Stimulated activated CD8-positive, alpha-beta memory T cell treated with anti-CD3 and anti-CD28 coated beads, Interleukin-15, amount 100 ng/mL, for 24 hours (primary cell): ENCODE data around the gene TACR1.
"Not testable (repeated sequence)": the region's sequence is repeated elsewhere in the genome, so short reads cannot be mapped to it uniquely, and the experiment has no call there.

Experiments used
- DNase-seq: peaks from one replicate; pipeline ENCODE4 v3.0.0-alpha.2; 2020; ENCODE audit warnings: low read depth

TACR1 gene

DNA sequence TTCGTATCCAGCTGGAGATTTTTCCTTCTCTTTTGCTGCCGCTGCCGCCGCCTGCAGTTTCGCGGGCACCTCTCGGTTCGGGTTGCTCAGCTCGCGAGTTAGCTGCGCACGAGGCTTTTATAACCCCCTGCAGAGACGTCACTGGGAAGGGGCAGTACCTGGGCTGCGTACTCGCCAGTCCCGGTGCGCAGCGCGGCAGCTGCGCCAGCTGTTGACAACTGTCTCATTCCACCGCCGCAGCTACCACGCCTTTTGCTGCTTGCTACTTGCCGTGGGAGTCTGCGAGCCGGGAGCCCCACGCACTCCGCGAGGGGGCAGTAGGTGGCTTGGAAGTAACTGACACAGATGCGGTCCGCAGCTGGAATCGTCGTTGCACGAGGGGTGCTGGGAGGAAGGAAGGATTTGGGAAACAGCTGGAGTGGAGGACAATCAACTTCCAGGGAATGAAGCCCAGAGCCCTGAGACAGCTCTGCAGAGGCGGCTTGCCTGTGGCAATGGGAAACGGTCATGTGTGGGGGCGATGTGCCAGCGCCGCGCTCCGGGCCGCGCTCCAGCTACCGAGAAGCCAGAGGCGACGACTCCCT is at the start of gene TACR1:
TACR1 (minus strand) TSS at position 93 of the 584 bp plus-strand sequence. CDS start 586 bp downstream, outside the sequence.
- no peak for DNase-seq

DNA sequence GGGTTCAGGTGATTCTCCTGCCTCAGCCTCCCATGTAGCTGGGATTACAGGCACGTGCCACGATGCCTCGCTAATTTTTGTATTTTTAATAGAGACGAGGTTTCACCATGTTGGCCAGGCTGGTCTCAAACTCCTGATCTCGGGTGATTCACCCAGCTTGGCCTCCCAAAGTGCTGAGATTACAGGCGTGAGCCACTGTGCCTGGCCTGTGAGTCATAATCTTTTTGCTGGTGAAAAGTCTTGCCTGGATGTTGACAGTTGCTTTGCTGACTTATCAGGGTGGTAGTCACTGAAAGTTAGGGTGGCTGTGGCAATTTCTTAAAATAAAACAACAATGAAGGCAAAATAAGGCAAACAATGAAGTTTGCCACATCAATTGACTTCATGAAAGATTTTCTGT is 49.3 kb upstream of the TACR1 start:
- DNase-seq, result not testable (repeated sequence)

GRCh38 chr2:75246441-75247167 is 47.3 kb upstream of the TACR1 start:
- no peak for DNase-seq

DNA sequence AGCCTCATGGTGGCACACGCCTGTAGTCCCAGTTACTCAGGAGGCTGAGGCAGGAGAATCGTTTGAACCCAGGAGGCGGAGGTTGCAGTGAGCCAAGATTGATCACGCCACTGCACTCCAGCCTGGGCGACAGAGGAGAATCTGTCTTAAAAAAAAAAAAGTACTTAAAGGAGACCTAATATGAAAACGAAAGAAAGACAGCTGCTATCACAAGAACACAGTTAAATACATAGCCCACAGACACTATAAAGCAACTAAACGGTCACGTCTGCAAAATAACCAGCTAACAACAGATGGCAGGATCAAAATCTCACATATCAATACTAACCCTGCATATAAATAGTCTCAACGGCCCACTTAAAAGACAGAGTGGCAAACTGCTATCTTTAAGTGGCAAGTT is 43.9 kb upstream of the TACR1 start:
- DNase-seq, result no peak

- no peak for DNase-seq
These were observed 42.4 kb upstream of the TACR1 start for GRCh38 chr2:75241696-75242095.

- DNase-seq, result no peak
These were observed 39.5 kb upstream of the TACR1 start for GRCh38 chr2:75238670-75239330.

DNA sequence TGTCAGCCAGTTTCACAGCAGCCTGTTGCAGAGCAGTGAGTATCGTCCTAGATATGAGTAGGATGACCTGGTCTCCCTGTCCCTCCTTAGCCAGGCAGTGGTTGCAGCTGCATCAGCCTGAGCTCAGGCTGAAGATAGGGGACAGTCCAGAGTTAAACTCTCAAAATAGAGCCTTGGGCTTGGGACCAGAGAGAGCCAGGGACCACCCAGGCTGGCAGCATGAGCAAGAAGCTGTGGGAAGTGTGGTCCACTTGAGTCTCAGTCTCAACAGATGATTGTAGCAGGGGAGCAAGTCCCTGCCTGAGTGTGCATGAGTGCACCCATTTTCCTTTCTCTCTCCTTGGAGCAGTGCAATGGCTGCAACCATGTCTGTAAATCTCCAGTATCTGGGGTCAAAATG is 38.0 kb upstream of the TACR1 start:
- DNase-seq, result no peak

DNA sequence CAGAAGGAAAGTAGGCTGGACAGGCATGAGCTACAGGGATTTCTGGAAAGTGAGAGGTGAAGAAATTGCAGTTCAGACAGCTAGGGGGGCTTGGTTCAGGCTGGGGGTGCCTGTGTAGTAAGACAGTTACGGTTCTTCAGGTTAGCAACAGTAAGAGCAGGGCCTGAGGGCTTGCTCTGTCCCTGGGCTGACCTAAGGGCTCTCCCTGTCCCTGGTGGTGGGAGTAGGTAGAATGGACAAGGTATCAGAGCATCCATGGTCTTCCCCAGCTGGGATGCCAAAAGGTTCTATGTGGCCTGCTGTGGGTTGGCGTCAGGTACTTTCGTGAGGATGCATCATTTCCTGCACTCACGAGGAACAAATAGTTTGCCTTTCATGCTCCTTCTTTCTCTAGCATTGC is 34.6 kb upstream of the TACR1 start:
- no peak for DNase-seq

GRCh38 chr2:75226617-75227016 is 27.3 kb upstream of the TACR1 start:
- DNase-seq, result no peak

GRCh38 chr2:75226099-75226498 is 26.8 kb upstream of the TACR1 start:
- DNase-seq, result no peak

DNA sequence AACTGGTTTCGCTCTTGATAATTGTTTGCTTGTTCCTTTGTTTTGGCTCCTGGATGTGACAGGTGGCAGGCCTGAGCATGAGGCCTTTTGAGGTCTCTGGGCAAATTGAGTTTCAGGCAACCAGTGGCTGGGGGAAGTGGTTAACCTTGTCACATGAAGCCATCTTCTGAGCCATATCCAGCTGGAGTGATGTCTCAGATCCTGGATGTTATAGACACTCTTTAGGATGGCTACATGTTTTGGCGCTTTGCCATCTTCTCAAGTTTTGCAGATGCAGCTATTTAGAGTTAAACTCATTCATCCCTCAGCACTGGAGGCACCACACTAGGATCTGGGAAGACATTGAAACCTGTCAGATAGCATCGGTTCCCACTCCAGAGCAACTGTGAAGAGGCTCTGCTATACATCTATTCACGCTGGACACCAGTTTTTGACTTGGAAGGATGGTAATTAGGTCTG is 25.3 kb upstream of the TACR1 start:
- no peak for DNase-seq

GRCh38 chr2:75222527-75222926 is 23.2 kb upstream of the TACR1 start:
- DNase-seq, result no peak

- DNase-seq, result no peak
These were observed 22.5 kb upstream of the TACR1 start for GRCh38 chr2:75221862-75222261.

- DNase-seq, result not testable (repeated sequence)
These were observed 19.9 kb upstream of the TACR1 start for GRCh38 chr2:75219213-75219612.

DNA sequence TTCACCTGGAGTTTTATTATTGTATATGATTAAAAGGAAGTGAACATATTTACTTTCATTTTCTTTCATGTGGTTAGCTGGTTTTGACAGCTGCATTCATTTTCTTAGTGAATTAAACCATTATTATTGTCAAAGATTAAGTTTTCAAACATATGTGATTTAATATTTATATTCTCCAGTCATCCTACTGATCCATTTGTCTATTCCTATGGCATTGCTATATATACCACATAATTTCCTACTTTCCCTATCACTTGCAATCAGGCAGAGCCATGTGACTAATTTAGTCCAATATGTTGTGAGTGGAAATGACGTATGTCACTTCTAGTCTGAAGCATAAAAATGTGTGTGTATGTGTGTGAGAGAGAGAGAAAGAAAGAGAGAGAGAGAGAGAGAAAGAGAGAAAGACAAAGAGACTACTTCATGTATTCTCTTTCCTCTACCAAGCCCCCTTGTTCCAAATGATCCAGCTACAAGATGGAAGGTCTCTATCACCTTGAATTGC is 12.0 kb upstream of the TACR1 start:
- DNase-seq, result no peak

GRCh38 chr2:75210409-75210808 is 11.1 kb upstream of the TACR1 start:
- no peak for DNase-seq

GRCh38 chr2:75208738-75209137 is 9.4 kb upstream of the TACR1 start:
- DNase-seq, result no peak

GRCh38 chr2:75204833-75205232 is 5.5 kb upstream of the TACR1 start:
- DNase-seq, result no peak

DNA sequence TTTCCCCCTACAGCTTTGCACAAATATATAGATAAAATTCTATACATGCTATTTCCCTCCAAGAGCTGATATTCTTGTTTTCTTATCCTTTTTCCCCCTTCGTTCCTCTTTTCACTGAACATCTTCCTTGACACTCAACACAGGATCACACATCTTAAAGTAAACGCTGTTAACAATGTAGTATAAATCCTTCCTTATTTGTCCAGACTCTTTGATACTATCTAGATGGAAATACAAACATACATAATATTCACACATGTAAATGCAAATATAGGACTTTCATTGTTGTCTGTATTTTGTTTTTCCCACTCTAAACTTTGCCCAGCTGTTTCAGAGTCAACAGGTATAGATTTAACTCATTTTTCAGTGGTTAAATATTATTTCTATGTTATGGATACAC is 3.0 kb upstream of the TACR1 start:
- no peak for DNase-seq

DNA sequence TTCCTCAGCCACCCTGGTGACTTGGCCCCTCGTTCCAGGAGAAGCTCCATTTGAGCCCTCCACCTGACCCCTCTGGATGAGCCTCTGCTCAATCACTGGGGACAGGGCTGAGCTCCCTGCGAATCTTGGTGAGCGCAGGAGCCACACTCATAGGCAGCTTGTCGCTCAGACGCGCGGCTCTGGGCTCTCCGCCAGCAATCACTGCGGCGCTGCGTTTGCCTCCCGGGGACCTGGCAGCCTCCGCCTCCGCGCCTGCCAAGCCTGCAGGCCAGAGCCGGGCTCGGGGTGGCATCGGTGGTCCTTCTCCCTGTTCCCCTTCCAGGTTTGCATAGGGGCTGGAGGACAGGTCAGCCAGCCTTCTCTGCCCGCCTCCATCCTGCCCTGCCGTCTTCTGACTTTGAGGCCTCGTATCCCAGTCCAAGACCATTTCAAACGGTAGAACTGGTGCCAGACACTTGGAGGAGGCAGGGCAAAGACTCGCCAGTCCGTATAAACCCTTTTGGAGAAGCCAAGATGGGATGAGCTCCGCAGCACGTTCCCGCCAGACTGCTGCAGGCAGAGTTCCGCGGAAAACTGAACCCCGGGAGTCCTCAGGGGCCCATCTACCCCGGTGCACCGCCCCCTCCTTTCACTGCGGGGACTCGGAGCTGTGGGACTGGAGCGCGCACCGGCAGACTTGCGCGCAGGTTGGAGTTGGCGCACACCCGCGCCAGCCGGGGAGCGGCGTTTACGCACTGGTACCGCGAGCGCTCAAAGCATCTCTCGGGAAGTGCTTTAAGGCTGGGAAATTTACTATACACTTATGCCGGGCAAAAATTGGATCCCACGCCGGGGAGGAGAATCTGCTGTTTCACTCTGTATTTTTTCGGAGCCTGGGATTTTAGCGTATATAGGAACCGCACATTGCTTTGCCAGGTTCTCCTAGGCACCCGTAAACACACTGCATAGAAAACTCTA is 1.1 kb upstream of the TACR1 start:
- no peak for DNase-seq

DNA sequence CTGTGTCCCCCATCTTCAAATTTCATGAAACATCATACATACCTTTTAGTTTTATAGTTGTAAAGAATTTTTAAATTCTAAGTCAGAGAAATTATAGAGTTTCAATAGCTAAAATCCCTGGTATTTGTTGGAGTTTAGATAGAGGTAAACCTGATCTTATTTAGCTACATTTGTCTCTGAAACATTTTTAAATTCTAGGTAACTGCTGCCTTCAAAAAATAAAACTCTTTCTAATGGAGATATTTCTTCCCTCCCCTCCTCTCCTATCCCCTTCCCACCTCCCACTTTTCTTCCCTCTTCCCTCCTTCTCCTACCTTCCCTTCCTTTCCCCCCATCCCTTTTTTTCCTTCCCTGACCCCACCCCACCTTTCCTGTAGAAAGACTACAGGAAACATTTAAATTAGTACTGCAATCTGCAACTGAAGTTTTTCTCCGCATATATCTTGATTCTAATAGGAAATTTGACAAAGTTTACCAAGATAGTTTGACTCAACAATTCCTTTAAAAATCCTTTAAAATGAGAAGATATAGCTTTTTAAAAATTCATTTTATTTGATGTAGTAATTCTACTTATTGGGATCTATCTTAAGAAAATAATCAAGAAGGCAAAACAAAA is 4.1 kb downstream of the TACR1 start:
- no peak for DNase-seq
